Hypothalamus (tissue), 51 donors: ENCODE results near the gene CASD1.

Experiments
- DNase-seq, 51 donors: peaks; one replicate each; lab custom pipeline; 2025; lab: John Stamatoyannopoulos, UW

CASD1 gene

DNA sequence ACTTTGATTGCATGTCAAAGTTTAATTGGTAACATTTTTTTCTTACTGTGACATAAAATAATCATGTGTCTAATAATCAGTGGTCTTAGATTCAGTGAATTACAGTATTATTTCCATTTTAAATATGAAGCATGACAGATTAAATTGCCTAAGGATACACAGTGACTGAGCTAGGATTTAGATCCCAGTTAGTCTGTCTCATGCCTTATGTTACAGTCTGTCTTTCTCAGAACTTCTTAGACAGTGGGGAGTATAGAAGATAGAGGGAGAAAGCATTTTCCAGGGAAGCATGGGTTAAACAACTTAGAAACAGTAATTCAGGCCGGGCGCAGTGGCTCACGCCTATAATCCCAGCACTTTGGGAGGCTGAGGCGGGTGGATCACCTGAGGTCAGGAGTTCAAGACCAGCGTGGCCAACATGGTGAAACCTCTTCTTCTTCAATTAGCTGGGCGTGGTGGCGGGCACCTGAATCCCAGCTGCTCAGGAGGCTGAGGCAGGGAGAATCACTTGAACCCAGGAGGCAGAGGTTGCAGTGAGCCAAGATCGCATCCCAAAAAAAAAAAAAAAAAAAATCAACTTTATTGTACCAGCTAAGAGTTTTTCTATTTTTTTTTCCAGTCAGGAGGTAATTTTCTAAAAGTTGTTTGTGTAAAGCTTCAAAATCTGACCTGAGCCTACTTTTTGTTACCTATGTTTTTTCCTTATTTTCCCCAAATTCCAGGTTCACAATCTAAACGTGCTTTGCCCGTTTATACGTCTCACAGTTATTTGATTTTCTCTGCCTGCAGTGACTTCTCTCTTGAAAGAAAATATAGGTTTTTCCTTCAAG is 3.3 kb downstream of the CASD1 start:
- peak in 1 of 51 donors; percentile 20 for DNase-seq

GRCh38 chr7:94513565-94513860 is 3.9 kb downstream of the CASD1 start:
- no peak for DNase-seq

DNA sequence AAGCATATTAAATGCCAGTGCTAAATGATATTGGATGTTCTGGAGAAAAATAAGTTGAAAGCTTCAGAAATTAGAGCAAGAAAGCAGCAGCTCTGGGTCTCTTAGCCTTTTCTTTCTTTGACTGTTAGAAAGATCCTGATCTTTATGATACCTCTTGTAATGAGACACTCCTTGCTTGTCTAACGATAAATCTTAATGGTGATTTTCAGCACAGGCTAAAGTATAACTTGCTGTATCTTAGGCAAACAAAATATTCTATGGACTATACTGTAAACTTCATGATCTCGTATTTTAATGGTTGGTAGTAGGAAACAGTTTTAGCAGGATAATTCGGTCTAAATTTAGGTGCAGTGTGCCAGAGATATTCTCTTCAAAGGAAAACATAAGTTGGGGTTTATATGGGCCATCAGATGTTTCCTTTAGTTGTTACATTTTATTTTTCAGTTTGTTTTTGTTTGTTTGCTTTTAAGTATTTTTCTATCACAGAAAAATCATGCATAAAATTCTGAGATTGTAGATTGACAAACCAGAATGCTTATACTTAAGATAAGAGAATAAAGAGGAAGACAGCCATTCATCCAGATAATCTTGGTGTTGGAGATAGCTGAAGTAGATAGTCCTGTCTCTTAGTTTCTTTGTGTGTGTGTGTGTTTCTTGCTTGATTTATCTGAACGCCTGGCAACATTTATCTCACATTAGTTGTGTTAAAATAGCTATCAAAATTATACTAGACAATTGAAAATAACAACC is 4.7 kb downstream of the CASD1 start:
- DNase-seq = peak in 1 of 51 donors; percentile 5

- no peak for DNase-seq
Measured at GRCh38 chr7:94514917-94515316, 5.3 kb downstream of the CASD1 start.

GRCh38 chr7:94525923-94526322 is 16.3 kb downstream of the CASD1 start:
- no peak for DNase-seq

- DNase-seq = no peak
Measured at GRCh38 chr7:94529516-94529915, 19.9 kb downstream of the CASD1 start.

DNA sequence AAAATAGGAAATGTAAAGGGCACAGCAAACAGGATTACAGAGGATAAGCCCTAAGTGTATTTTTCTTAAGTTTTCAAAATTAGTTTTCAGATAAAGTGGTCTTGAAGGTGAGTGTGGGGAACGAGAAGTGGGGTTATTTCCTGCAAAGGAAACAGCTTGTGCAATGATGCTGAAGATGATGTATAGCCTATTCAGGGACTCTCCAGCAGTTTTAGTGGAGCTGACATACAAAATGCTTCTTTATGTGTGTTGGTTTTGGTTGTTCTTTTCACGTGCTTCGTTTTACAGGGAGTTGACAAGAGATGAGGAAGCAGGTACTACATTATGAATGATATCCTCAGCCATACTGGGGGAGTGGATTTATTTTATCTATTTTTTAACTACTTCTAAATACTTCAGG is 20.5 kb downstream of the CASD1 start:
- DNase-seq = no peak

GRCh38 chr7:94532676-94533075 is 23.1 kb downstream of the CASD1 start:
- no peak for DNase-seq

DNA sequence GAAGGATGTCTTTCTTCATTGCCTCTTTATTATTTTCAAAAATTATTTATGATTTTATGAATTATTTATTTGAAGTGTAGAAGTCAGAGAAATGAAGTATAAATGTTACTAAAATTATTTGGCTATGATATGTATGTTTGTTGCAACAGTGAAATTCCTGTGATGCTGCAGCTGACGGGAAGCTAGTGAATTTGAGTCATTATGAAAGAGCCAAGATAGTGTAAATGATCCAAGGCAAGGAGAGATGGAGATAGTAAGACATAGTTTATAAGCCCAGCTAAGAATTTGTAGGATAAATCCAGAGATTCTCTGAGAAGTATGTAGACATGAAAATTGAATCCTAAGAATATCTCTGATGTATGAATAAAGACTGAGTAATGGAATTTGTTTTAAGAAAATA is 30.8 kb downstream of the CASD1 start:
- no peak for DNase-seq

DNA sequence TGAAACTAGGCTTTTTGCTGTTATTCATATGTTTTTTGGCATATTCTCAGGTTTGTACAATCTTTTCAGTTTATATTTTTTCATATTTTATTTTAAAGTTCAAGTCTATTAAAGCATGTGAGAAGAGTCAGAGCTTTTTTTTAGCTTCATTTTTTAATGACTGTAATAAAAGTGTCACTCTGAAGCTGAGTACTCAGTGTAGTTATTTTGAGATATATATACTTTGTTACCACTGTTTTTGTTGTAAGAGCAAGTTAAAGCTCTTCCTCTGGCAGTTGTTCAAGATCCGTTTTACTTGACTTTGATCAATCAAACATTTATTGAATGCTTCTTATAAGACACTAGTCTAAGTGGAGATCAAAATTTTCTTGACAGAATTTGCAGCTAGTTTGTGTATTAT is 37.5 kb downstream of the CASD1 start:
- no peak for DNase-seq

DNA sequence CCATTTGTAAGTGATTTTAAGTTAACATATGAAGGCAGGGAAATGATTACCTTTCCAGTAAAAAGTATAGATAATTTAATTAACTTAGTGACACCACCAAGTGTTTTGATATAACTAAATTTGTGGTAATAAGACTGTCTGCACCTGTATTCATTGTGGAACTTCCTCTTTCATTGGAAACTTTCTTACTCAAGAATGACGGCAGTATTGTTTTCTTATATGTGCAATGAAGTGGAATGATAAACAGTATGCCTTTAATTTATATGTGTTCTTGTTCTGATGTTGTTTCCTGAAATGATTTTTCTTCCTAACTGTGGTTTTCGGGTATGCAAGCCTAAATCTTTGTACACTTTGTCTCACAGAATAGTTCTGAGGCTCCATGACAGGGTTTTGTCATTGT is 46.4 kb downstream of the CASD1 start:
- no peak for DNase-seq

GRCh38 chr7:94557215-94557614 is 47.6 kb downstream of the CASD1 start:
- DNase-seq = no peak

DNA sequence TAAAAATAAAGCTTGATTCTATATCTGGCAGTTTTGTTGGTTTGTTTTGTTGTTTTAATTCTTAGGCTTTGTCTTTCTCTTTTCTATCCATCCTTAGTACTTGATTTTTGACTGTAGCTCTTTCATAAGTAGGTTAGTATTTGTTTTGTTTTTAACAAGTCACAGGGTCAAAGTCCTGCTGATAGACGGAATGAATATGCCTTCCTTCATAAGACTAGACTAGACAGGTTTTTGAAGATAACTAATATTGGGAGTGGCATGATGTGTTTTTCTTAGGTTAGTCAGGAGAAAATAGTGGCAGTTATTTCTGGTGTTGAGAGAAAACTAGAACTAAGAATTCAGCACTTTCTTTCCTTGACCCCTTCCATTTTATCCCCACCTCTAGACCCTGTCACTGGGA is 50.4 kb downstream of the CASD1 start:
- DNase-seq = no peak

- DNase-seq = no peak
Measured at GRCh38 chr7:94561841-94562514, 52.4 kb downstream of the CASD1 start.

- no peak for DNase-seq
Measured at GRCh38 chr7:94562525-94562924, 52.9 kb downstream of the CASD1 start.

DNA sequence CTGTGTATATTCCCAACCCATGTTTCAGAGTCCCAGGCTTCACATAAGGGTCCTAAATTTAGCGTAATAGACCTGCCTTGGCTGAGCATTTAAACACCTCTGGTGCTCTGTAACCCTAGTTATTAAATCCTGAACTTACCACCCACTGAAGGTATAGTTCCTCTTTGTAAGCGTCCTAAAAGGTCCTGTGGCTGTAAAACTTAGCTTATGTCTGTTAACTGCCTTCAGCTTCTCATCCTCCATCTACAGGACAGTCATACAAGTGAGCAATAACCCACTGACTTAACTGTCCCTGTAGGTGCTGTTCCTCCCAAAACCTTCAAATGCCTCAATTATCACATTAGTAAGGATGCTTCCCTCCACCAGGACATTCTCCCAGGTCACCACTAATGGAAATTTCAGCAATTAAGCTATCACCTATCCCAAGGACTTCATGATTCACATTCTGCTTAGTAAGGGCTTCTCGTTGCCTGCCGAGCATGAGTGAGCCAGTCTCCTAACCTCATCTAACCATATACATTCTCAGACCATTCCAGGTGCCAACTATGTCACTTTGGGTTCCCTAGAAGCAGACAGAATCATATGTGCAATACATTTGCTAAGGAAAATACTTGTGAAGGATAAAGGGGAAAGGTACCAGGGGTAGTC is 55.8 kb downstream of the CASD1 start:
- DNase-seq = no peak

- no peak for DNase-seq
Measured at GRCh38 chr7:94567396-94567795, 57.8 kb downstream of the CASD1 start.

GRCh38 chr7:94571816-94572215 is 62.2 kb downstream of the CASD1 start:
- DNase-seq = no peak

- no peak for DNase-seq
Measured at GRCh38 chr7:94575646-94576045, 66.0 kb downstream of the CASD1 start.

DNA sequence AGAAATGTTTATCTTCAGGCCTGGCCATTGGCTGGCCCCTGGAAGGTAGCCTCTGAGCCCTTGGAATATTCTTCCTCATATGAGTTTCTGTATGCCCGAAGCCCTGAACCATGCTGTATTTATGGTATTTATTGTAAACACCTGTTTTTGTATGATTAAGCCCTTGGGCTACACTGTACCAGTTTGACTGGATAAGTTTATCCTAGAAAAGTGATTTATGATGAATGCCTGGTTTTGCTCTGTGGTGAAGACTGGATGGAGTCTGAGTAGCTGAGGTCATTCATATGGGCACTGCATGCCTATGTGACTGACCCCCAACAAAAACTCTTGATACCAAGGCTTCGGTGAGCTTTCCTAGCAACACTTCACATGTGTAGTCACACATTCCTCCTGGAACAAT is 66.7 kb downstream of the CASD1 start:
- no peak for DNase-seq

- no peak for DNase-seq
Measured at GRCh38 chr7:94577357-94577756, 67.7 kb downstream of the CASD1 start.
